ENCODE results near the gene CD55. TPM values are rescaled to one million over a fixed set of nuclear protein-coding genes. Genes with fewer than 3 reads are reported as not detected.

CD55 gene
- total RNA-seq, 1 donor from 2014 or later = 60.4 TPM

- Histone ChIP-seq H3K27me3 (ENCODE audit: low read depth) (no peaks in the 10 kb centered on the region), H3K9me3 (replicated peaks) (no peaks in the 10 kb centered on the region), H3K4me3 (no peak overlapping the region), H3K4me1 (peaks cover 26% of the 10 kb centered on the region), H3K36me3 (no peaks in the 10 kb centered on the region), H3K27ac (replicated peaks) (no peak overlapping the region)
- intact Hi-C loops (cut with micrococcal nuclease) = no loop called here
- no peak for TF ChIP-seq CTCF (IDR thresholded peaks at IDR 0.05; ENCODE audit: borderline replicate concordance)
- no peak for DNase-seq
Observed at GRCh38 chr1:207286786-207287468, 34.6 kb upstream of the CD55 start.

GRCh38 chr1:207288315-207288714 is 33.2 kb upstream of the CD55 start:
- no peak for DNase-seq
- H3K4me3 ChIP-seq = no peak overlapping the region
- H3K9me3 ChIP-seq (replicated peaks) = no peaks in the 10 kb centered on the region
- H3K36me3 ChIP-seq = no peaks in the 10 kb centered on the region
- H3K4me1 ChIP-seq = peaks cover 12% of the 10 kb centered on the region
- intact Hi-C loops (cut with micrococcal nuclease) = no loop called here
- no peak overlapping the region for H3K27ac ChIP-seq (replicated peaks)
- H3K27me3 ChIP-seq (ENCODE audit: low read depth) = no peaks in the 10 kb centered on the region
- TF ChIP-seq CTCF (IDR thresholded peaks at IDR 0.05; ENCODE audit: borderline replicate concordance) = no peak

GRCh38 chr1:207289756-207290155 is 31.7 kb upstream of the CD55 start:
- no peak for DNase-seq
- no peaks in the 10 kb centered on the region for H3K27me3 ChIP-seq (ENCODE audit: low read depth)
- TF ChIP-seq CTCF (IDR thresholded peaks at IDR 0.05; ENCODE audit: borderline replicate concordance) = no peak
- no peak overlapping the region for H3K4me3 ChIP-seq
- intact Hi-C loops (cut with micrococcal nuclease) = no loop called here
- H3K27ac ChIP-seq (replicated peaks) = no peak overlapping the region
- no peaks in the 10 kb centered on the region for H3K9me3 ChIP-seq (replicated peaks)
- H3K36me3 ChIP-seq = no peaks in the 10 kb centered on the region
- no peaks in the 10 kb centered on the region for H3K4me1 ChIP-seq

- intact Hi-C loops (cut with micrococcal nuclease) = no loop called here
- no peak for TF ChIP-seq CTCF (IDR thresholded peaks at IDR 0.05; ENCODE audit: borderline replicate concordance)
- DNase-seq = no peak
- Histone ChIP-seq H3K4me3 (no peak overlapping the region), H3K27ac (replicated peaks) (no peak overlapping the region), H3K36me3 (no peaks in the 10 kb centered on the region), H3K4me1 (no peaks in the 10 kb centered on the region), H3K27me3 (ENCODE audit: low read depth) (no peaks in the 10 kb centered on the region), H3K9me3 (replicated peaks) (no peaks in the 10 kb centered on the region)
Observed at GRCh38 chr1:207291723-207292122, 29.8 kb upstream of the CD55 start.

GRCh38 chr1:207298186-207298585 is 23.3 kb upstream of the CD55 start:
- Histone ChIP-seq H3K4me1 (peaks cover 21% of the 10 kb centered on the region), H3K27me3 (ENCODE audit: low read depth) (no peaks in the 10 kb centered on the region), H3K4me3 (no peak overlapping the region), H3K27ac (replicated peaks) (peak overlapping the region; percentile 29), H3K36me3 (no peaks in the 10 kb centered on the region), H3K9me3 (replicated peaks) (no peaks in the 10 kb centered on the region)
- no peak for TF ChIP-seq CTCF (IDR thresholded peaks at IDR 0.05; ENCODE audit: borderline replicate concordance)
- intact Hi-C loops (cut with micrococcal nuclease) = no loop called here
- DNase-seq = no peak
